ENCODE results near the gene MGAT2. TPM values are rescaled to one million over a fixed set of nuclear protein-coding genes. Genes with fewer than 3 reads are reported as not detected.

The MGAT2 gene
- total and polyA plus RNA-seq, 4 donors: 15.2 to 44.2 (median 29.6) TPM

GRCh38 chr14:49621114-49621881 lies 699 bp downstream of the MGAT2 start:
- TF ChIP-seq CTCF (IDR thresholded peaks at IDR 0.05; ENCODE audit: control extremely low read depth, extremely low read depth): no peak
- Histone ChIP-seq H3K36me3 (ENCODE audit: control insufficient read depth in 4 of 4, insufficient read depth in 4 of 4, low read length in 4 of 4) (peaks cover 4 to 18% (median 11%) of the 10 kb centered on the region in 4 donors), H3K4me3 (peak overlapping the region; percentile 84), H3K27ac (ENCODE audit: low read depth in 1 of 2, low read length in 1 of 2) (peak overlapping the region; percentile 96 to 97), H3K4me1 (ENCODE audit: control insufficient read depth in 5 of 5, insufficient read depth in 5 of 5, low read length in 5 of 5) (peaks cover 4 to 33% (median 11%) of the 10 kb centered on the region in 5 donors), H3K9ac (ENCODE audit: insufficient read depth in 1 of 2, low read length in 2 of 2) (peak overlapping the region; percentile 55 to 75), H3K9me3 (ENCODE audit: control insufficient read depth in 4 of 4, insufficient read depth in 3 of 4, low read length in 3 of 4) (no peaks in the 10 kb centered on the region), H3K27me3 (ENCODE audit: control insufficient read depth in 3 of 3, insufficient read depth in 3 of 3, low read length in 2 of 3) (no peaks in the 10 kb centered on the region)
- WGBS, 2 donors: 3 to 9% methylated on average over 46 to 65 of the region's 65 CpGs
- peak; percentile 64 for ATAC-seq (ENCODE audit: insufficient read depth, low FRiP score)
- peak; percentile 64 to 67 (median 65) for DNase-seq

- Histone ChIP-seq H3K9ac (ENCODE audit: insufficient read depth in 1 of 2, low read length in 2 of 2) (peak overlapping the region in 1 of 2 donors; percentile 75), H3K27ac (ENCODE audit: low read depth in 1 of 2, low read length in 1 of 2) (no peak overlapping the region), H3K9me3 (ENCODE audit: control insufficient read depth in 4 of 4, insufficient read depth in 3 of 4, low read length in 3 of 4) (no peaks in the 10 kb centered on the region), H3K36me3 (ENCODE audit: control insufficient read depth in 4 of 4, insufficient read depth in 4 of 4, low read length in 4 of 4) (peaks cover 4 to 16% (median 10%) of the 10 kb centered on the region in 4 donors), H3K27me3 (ENCODE audit: control insufficient read depth in 3 of 3, insufficient read depth in 3 of 3, low read length in 2 of 3) (no peaks in the 10 kb centered on the region), H3K4me3 (peak overlapping the region; percentile 84), H3K4me1 (ENCODE audit: control insufficient read depth in 5 of 5, insufficient read depth in 5 of 5, low read length in 5 of 5) (peaks cover 4 to 33% (median 11%) of the 10 kb centered on the region in 5 donors)
- DNase-seq (no peak), ATAC-seq (ENCODE audit: insufficient read depth, low FRiP score) (no peak)
- no peak for TF ChIP-seq CTCF (IDR thresholded peaks at IDR 0.05; ENCODE audit: control extremely low read depth, extremely low read depth)
- 60 to 82% methylated on average over 3 of the region's 3 CpGs for WGBS, 2 donors
Observed at GRCh38 chr14:49622022-49622607, 1.5 kb downstream of the MGAT2 start.

- ATAC-seq (ENCODE audit: insufficient read depth, low FRiP score) (no peak), DNase-seq (peak in 2 of 3 donors; percentile 50 to 52)
- no peak for TF ChIP-seq CTCF (IDR thresholded peaks at IDR 0.05; ENCODE audit: control extremely low read depth, extremely low read depth)
- Histone ChIP-seq H3K27ac (ENCODE audit: low read depth in 1 of 2, low read length in 1 of 2) (no peak overlapping the region), H3K9me3 (ENCODE audit: control insufficient read depth in 4 of 4, insufficient read depth in 3 of 4, low read length in 3 of 4) (no peaks in the 10 kb centered on the region), H3K4me1 (ENCODE audit: control insufficient read depth in 5 of 5, insufficient read depth in 5 of 5, low read length in 5 of 5) (peaks cover 4 to 33% (median 11%) of the 10 kb centered on the region in 5 donors), H3K27me3 (ENCODE audit: control insufficient read depth in 3 of 3, insufficient read depth in 3 of 3, low read length in 2 of 3) (no peaks in the 10 kb centered on the region), H3K36me3 (ENCODE audit: control insufficient read depth in 4 of 4, insufficient read depth in 4 of 4, low read length in 4 of 4) (peaks cover 0 to 9% (median 5%) of the 10 kb centered on the region in 4 donors), H3K9ac (ENCODE audit: insufficient read depth in 1 of 2, low read length in 2 of 2) (no peak overlapping the region), H3K4me3 (no peak overlapping the region)
- 62 to 73% methylated on average over 3 of the region's 3 CpGs for WGBS, 2 donors
Observed at GRCh38 chr14:49623387-49623786, 2.8 kb downstream of the MGAT2 start.

Measured in lung (tissue), 12 donors.